ENCODE data around the gene TMEM95.

The TMEM95 gene

DNA sequence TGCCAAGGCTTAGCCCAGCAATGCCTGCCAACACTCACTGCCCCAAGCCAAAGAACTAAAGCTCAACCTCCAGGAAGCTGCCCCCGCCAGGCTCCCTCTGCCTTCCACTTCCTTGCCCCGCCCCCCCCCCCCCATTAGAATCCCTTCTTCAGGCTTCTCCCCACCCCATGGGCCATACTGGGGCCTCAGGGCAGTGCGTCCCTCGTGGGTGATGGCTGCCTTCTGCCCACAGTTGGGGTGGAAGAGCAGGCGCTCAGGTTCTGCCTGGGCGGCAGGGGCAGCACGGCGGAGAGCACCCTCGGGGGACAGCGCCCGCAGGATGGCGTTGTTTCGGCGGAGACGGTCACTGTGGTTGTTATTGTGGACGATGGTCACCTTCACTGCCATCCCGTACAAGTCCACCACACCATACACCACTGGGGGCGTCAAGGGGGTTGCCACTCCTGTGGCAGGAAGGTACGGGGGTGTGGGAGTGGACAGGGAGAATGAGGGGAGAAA lies 29.9 kb upstream of the TMEM95 start:
- H3K4me3 ChIP-seq (ENCODE audit: low read depth, low read length): no peak overlapping the region
- TF ChIP-seq, protein P1, sequence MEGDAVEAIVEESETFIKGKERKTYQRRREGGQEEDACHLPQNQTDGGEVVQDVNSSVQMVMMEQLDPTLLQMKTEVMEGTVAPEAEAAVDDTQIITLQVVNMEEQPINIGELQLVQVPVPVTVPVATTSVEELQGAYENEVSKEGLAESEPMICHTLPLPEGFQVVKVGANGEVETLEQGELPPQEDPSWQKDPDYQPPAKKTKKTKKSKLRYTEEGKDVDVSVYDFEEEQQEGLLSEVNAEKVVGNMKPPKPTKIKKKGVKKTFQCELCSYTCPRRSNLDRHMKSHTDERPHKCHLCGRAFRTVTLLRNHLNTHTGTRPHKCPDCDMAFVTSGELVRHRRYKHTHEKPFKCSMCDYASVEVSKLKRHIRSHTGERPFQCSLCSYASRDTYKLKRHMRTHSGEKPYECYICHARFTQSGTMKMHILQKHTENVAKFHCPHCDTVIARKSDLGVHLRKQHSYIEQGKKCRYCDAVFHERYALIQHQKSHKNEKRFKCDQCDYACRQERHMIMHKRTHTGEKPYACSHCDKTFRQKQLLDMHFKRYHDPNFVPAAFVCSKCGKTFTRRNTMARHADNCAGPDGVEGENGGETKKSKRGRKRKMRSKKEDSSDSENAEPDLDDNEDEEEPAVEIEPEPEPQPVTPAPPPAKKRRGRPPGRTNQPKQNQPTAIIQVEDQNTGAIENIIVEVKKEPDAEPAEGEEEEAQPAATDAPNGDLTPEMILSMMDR (IDR thresholded peaks at IDR 0.05; ENCODE audit: borderline replicate concordance, insufficient read depth, low read depth, low read length): no peak

DNA sequence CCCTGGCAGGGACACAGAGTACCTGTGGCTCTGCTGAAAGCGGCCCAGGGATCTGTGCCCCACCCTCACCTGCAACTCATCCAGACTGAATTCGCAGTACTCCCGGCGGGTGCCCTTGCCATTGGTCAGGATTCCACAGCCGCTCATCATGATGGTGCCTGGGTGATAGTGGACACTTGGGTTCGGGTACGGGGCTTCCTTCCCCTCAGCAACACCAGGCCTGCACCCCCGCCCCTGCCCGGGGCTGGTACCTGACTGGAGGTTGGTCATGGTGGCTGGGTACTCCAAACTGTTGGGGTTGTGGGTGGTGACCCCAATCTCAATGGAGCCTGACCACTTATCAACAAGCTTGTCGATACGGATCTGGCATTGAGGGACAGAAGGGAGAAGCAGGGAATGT lies 28.8 kb upstream of the TMEM95 start:
- H3K4me3 ChIP-seq (ENCODE audit: low read depth, low read length): no peak overlapping the region
- TF ChIP-seq, protein P1 (IDR thresholded peaks at IDR 0.05; ENCODE audit: borderline replicate concordance, insufficient read depth, low read depth, low read length): no peak

DNA sequence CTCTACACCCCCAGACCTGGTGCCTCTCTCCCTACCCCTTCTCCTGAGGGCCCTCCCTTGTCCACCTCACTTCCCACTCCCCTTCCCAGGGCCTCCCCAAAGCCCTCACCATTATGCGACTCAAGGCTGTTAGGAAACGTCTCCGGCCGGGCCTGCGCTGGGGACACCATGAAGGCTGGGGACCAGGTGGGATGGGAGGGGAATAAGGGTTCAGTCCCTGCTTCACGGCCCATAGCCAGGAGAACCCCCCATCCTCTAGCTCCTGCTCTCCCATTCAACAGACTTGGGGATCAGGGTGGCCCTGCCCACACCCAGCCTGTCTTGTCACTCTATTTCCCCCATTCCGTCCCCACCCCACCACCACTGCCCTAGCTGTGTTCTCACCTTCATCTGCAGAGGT lies 27.9 kb upstream of the TMEM95 start:
- TF ChIP-seq, protein P1 (IDR thresholded peaks at IDR 0.05; ENCODE audit: borderline replicate concordance, insufficient read depth, low read depth, low read length): no peak
- no peak overlapping the region for H3K4me3 ChIP-seq (ENCODE audit: low read depth, low read length)

DNA sequence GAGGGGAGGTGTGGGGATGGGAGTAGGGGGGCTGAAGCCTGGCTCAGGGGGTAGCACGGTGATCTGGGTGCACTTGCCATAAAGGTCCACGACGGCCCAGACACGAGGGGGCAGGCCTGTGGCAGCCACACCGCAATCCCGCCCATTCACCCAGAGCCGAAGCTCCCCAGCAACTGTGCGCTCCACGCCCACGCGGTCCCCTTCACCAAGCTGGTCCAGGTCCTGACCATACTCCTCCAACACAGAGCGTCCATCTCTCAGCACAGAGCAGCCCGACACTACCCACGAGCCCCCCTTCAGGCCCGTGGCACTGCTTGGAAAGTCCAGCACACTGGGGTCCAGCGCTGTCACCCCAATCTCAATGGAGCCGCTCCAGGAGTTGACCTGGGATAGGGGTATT lies 27.5 kb upstream of the TMEM95 start:
- H3K4me3 ChIP-seq (ENCODE audit: low read depth, low read length): no peak overlapping the region
- TF ChIP-seq, protein P1 (IDR thresholded peaks at IDR 0.05; ENCODE audit: borderline replicate concordance, insufficient read depth, low read depth, low read length): no peak

DNA sequence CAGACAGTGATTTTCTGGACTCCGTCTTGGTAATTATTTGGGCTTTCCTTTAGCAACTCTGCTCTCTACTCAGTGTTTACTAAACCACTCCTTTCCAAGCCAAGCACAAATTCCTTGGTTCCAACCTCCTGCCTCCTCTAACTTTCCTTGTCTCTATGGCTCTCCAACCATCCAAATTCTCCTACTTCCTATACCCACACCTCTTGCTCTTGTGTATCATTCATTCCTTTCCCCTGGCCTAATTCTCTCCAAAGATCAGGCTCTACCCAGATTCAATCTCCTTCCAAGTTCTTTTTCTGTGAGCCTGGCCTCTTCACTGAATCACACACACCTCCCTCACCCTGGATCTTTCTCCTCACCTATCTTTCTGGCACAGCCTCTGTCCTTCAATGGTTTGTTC lies 26.9 kb upstream of the TMEM95 start:
- TF ChIP-seq, protein P1 (IDR thresholded peaks at IDR 0.05; ENCODE audit: borderline replicate concordance, insufficient read depth, low read depth, low read length): no peak
- no peak overlapping the region for H3K4me3 ChIP-seq (ENCODE audit: low read depth, low read length)

DNA sequence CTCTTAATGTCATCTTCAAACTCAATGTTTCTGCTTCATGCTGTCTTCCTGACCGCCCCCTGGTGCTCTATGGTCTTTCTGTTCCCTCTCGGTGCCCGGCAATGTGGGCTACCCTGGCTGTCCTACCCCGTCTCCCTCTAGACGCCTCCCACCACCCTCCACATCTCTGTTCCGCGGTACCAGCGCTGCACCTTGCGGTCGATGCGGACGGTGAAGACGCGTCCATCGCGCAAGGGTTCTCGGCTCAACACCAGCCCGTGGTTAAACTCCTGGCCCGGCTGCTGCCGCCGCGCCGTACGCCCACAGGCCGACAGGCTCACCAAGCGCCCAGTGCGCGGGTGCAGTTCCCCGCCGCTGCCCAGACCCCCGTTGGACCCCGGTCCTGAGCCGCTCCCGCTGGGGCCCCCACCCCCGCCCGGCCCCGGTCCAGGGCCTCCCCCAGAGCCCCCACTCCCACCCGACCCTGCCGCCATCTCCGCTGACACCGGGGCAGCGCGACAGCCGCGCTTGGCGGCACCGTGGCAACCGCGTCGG lies 26.0 kb upstream of the TMEM95 start, which contains the start of gene NEURL4:
Gene NEURL4 (minus strand): TSS at position 496 of the 534 bp plus-strand sequence. CDS start 23 bp downstream, at position 473.
- TF ChIP-seq, protein P1 (IDR thresholded peaks at IDR 0.05; ENCODE audit: borderline replicate concordance, insufficient read depth, low read depth, low read length): no peak

DNA sequence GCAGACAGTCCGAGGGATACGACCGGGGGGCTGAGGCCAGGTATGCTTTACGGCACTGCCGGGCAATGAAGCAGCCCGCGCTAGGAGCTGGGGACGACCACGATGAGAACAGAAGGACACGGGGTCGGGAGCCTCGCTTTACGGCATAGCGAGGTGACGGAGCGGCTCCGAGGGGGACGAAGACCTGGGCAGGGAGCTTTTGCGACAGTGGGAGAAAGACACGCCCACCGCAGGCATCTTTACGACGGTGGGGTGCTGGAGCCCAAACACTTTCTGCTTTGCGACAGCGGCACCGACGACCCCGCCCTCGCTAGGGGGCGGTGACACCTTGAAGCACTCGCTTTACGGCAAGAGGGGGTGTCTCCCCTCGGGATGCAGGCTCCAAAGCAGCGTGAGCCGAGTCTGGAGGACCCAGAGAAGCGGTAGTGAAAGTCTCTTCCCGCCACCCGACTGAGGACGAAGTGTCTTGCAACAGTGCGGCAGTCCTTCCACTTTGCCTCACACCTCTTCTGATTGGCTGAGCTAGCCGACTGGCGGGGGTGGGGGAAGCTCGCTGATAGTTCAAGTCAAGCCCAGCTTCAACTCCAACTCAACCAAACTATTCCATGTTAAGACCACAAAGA lies 25.5 kb upstream of the TMEM95 start:
- TF ChIP-seq, protein P1 (IDR thresholded peaks at IDR 0.05; ENCODE audit: borderline replicate concordance, insufficient read depth, low read depth, low read length): no peak
- peak overlapping the region; percentile 94 for H3K4me3 ChIP-seq (ENCODE audit: low read depth, low read length)

More for the DNA sequence above, 26.0 kb upstream of the TMEM95 start, which contains the start of gene NEURL4:
- H3K4me3 ChIP-seq (ENCODE audit: low read depth, low read length): peak within 1 kb of the TSS; percentile 94
